Measurements from ENCODE around the gene MARK2. TPM values are rescaled to one million over a fixed set of nuclear protein-coding genes. Genes with fewer than 3 reads are reported as not detected.
A peak's percentile ranks its signal among the peaks of the same experiment; 100 is the strongest.

MARK2 gene
- total and polyA plus RNA-seq, 8 donors = 11.7 to 30.8 (median 21.1) TPM

DNA sequence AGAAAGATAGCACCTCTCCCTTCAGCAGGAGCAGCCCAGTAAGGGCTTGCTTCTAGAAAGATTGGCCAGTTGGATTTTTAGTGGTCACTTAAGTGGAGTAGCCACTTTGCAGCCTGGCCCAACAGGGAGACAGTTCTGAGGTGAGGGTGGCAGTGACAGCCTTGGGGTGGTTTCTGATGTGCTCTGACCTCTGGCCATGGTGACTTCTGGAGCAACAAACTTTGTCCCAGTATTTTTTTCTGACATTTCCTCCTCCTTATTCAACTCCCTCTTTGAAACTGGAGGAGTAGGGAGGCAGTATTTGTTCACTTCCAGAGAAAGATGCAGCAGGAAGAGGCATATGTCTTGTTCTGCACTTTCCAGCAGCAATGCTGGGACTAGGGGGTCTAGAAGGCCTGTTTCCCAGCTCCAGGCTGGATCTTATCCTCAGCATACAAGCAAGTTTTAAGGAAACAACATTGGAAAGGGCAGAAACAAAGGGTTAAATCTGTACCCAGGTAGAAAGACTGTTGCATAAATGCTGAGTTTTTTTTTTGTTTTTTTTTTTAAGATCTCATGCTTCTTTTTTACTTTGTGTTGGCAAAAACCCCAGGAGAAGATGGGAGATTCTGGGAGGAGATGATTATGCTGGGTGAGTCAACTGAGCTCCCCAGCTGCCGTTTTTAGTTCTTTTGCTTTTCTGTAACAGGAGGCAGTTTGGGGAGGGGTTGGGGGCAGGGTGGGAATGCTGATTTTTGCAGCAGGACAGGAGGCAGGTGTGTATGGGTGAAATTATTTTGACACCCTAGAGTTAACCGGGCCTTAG is 40.9 kb downstream of the MARK2 start:
- WGBS, 2 donors = 30 to 40% methylated on average over 2 of the region's 2 CpGs
- DNase-seq = no peak
- Histone ChIP-seq H3K4me1 (peaks cover 12 to 21% (median 14%) of the 10 kb centered on the region in 3 donors), H3K36me3 (no peaks in the 10 kb centered on the region), H3K4me3 (no peak overlapping the region), H3K27me3 (no peaks in the 10 kb centered on the region), H3K27ac (peak overlapping the region in 1 of 4 donors; percentile 3), H3K9me3 (no peaks in the 10 kb centered on the region)
- no peak for ATAC-seq
- TF ChIP-seq, protein P1, sequence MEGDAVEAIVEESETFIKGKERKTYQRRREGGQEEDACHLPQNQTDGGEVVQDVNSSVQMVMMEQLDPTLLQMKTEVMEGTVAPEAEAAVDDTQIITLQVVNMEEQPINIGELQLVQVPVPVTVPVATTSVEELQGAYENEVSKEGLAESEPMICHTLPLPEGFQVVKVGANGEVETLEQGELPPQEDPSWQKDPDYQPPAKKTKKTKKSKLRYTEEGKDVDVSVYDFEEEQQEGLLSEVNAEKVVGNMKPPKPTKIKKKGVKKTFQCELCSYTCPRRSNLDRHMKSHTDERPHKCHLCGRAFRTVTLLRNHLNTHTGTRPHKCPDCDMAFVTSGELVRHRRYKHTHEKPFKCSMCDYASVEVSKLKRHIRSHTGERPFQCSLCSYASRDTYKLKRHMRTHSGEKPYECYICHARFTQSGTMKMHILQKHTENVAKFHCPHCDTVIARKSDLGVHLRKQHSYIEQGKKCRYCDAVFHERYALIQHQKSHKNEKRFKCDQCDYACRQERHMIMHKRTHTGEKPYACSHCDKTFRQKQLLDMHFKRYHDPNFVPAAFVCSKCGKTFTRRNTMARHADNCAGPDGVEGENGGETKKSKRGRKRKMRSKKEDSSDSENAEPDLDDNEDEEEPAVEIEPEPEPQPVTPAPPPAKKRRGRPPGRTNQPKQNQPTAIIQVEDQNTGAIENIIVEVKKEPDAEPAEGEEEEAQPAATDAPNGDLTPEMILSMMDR (IDR thresholded peaks at IDR 0.05) = no peak
- intact Hi-C loops (cut with DNase I) = no loop called here
- no peak for FAIRE-seq

DNA sequence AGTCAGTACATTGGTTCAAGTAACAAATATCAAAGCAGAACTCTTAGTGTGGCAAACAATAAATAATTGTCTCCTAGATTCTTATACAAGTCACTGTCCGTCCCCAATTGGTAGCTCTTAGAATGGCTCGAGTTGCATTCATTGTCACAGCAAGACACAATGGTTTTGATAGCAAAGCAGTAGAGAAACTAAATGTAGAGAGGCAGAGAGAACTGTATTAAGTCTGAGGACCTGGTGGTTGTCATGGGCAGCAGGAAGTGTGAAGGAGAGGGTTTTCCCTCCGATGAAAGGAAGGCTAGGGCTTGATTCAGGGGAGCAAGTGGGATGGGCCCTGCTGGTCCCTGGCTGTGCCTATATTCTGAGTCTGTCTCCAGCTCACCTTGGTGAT is 41.5 kb downstream of the MARK2 start:
- peaks cover 7 to 21% (median 11%) of the 10 kb centered on the region in 3 donors for H3K4me1 ChIP-seq
- no peak overlapping the region for H3K27ac ChIP-seq
- H3K9me3 ChIP-seq = no peaks in the 10 kb centered on the region
- TF ChIP-seq, protein P1 (IDR thresholded peaks at IDR 0.05) = no peak
- no peaks in the 10 kb centered on the region for H3K27me3 ChIP-seq
- no peak overlapping the region for H3K4me3 ChIP-seq
- DNase-seq = no peak
- intact Hi-C loops (cut with DNase I) = no loop called here
- FAIRE-seq = no peak
- no peak for ATAC-seq
- no peaks in the 10 kb centered on the region for H3K36me3 ChIP-seq
- 59 to 63% methylated on average over 3 of the region's 3 CpGs for WGBS, 2 donors

DNA sequence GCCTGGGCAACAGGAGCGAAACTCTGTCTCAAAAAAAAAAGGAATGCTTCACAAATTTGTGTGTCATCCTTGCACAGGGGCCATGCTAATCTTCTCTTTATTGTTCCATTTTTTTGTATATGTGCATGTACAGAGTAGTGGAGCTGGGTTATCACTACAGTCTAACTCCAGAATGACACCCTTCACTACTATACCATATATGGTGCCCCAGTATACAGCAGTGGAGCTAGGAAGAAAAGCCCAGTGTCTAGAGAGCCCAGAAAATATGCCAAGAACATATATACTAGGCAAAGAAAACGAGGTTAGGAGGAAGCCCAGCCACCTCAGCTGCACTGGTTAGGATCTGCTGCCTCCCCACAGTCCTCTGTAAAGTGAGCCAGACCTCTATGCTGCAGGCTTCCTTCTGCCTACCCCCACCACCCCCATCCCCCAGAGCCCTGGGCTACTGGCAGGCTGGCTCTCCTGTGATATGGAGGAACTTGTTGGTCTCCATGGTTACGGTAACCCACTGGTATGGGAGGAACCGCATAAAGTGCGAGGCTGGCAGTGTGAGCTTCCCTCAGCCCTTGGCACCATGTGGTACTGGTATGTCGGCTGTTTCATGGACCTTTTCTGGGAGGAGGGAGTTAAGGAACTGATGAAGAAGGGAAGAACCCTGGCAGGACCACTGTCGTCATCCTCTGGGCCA is 43.8 kb downstream of the MARK2 start:
- WGBS, 2 donors = 77 to 80% methylated on average over 7 of the region's 7 CpGs
- H3K36me3 ChIP-seq = no peaks in the 10 kb centered on the region
- DNase-seq (peak in 1 of 6 donors; percentile 42), FAIRE-seq (no peak), ATAC-seq (peak in 3 of 4 donors; percentile 35 to 69 (median 37))
- H3K27me3 ChIP-seq = no peaks in the 10 kb centered on the region
- no peak overlapping the region for H3K27ac ChIP-seq
- TF ChIP-seq, protein P1 (IDR thresholded peaks at IDR 0.05) = no peak
- no peaks in the 10 kb centered on the region for H3K9me3 ChIP-seq
- no peak overlapping the region for H3K4me3 ChIP-seq
- intact Hi-C loops (cut with DNase I) = no loop called here
- peaks cover 7 to 27% (median 20%) of the 10 kb centered on the region in 3 donors for H3K4me1 ChIP-seq

DNA sequence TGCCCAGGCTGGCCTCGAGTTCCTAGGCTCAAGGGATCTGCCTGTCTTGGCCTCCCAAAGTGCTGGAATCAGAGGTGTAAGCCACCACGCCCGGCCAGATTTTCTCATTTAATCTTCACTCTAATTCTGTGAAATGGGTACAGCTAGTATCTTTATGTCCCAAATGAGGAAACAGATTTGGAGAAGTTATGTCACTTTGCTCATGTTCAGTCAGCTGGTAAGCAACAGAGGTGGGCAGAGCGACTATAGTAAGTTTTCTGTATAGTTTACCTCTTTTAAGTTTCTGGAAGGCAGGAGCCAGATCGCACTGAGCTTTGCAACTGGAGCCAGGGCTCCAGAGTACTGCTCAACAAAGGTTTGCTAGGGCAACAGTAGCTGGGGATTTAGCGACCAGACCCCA is 44.9 kb downstream of the MARK2 start:
- Histone ChIP-seq H3K4me1 (peaks cover 11 to 31% (median 19%) of the 10 kb centered on the region in 3 donors), H3K36me3 (no peaks in the 10 kb centered on the region), H3K9me3 (no peaks in the 10 kb centered on the region), H3K4me3 (no peak overlapping the region), H3K27ac (no peak overlapping the region), H3K27me3 (no peaks in the 10 kb centered on the region)
- intact Hi-C loops (cut with DNase I) = no loop called here
- FAIRE-seq (no peak), ATAC-seq (no peak), DNase-seq (no peak)
- WGBS, 2 donors = 88 to 93% methylated on average over 6 of the region's 6 CpGs
- TF ChIP-seq, protein P1 (IDR thresholded peaks at IDR 0.05) = no peak

All from pancreas (tissue), 10 donors.